IMR-90 (cell line): Measurements from ENCODE around the gene TMOD4. TPM values are rescaled to one million over a fixed set of nuclear protein-coding genes. Genes with fewer than 3 reads are reported as not detected.

Experiments used
- ATAC-seq: fragments of 200-7000 bp; cut with Tn5 transposase; 2 replicates; pipeline ENCODE4 v1.9.1; 2020; ENCODE audit warnings: low read depth, mild to moderate bottlenecking, moderate library complexity
- BruUV-seq: library from RNA; stranded (reverse); fragments of 400-500 nt; replicated peaks from 2 replicates; lab custom pipeline; 2021; lab: Mats Ljungman, UMichigan
- CTCF ChIA-PET: fragments of 300-600 bp; formaldehyde crosslinking; extraction: SDS; loops from one replicate; lab custom pipeline; 2021; ENCODE audit warnings: antibody characterized with exemption; lab: Yijun Ruan, JAX
- POLR2A ChIA-PET: fragments of 300-600 bp; sonication (Branson Sonifier 250); formaldehyde crosslinking; loops from one replicate; lab custom pipeline; 2022; ENCODE audit warnings: antibody characterized with exemption; ENCODE audit not compliant: unreplicated experiment; lab: Charles Lee
- DNase-seq: peaks from one replicate; pipeline ENCODE4 v3.0.0; 2013
- H2AFZ ChIP-seq: replicated peaks from 2 replicates; pipeline ENCODE3; 2013; ENCODE audit warnings: low read length, mild to moderate bottlenecking; ENCODE audit not compliant: poor library complexity
- H2AK5ac ChIP-seq: 2 replicates; pipeline ENCODE4 v1.6.1; 2013; ENCODE audit warnings: low read depth, low read length, inconsistent platforms
- H2AK9ac ChIP-seq: replicated peaks from 2 replicates; pipeline ENCODE3; 2013; ENCODE audit warnings: mild to moderate bottlenecking, low read depth, low read length, moderate library complexity; ENCODE audit not compliant: poor library complexity
- H2BK120ac ChIP-seq: 2 replicates; pipeline ENCODE4 v1.6.1; 2013; ENCODE audit warnings: low read depth, low read length, inconsistent platforms
- H2BK15ac ChIP-seq: 3 replicates; pipeline ENCODE4 v1.6.1; 2013; ENCODE audit warnings: low read depth, low read length, inconsistent platforms
- H2BK20ac ChIP-seq: 2 replicates; pipeline ENCODE4 v1.6.1; 2013; ENCODE audit warnings: low read depth, mild to moderate bottlenecking, inconsistent platforms, low read length, moderate library complexity
- H2BK5ac ChIP-seq: 2 replicates; pipeline ENCODE4 v1.6.1; 2013; ENCODE audit warnings: mild to moderate bottlenecking, low read depth, low read length, inconsistent platforms; ENCODE audit not compliant: poor library complexity, severe bottlenecking
- H3K14ac ChIP-seq: replicated peaks from 2 replicates; pipeline ENCODE4 v1.6.1; 2013; ENCODE audit warnings: low read depth, low read length, inconsistent platforms
- H3K18ac ChIP-seq: 2 replicates; pipeline ENCODE4 v1.6.1; 2013; ENCODE audit warnings: low read depth, low read length, control low read depth
- H3K23ac ChIP-seq: 2 replicates; pipeline ENCODE4 v1.6.1; 2013; ENCODE audit warnings: low read depth, low read length, inconsistent platforms
- H3K27ac ChIP-seq: 2 replicates; pipeline ENCODE4 v1.5.1; 2013; ENCODE audit warnings: mild to moderate bottlenecking, control low read depth, low read length; ENCODE audit not compliant: insufficient read depth
- H3K27me3 ChIP-seq: 2 replicates; pipeline ENCODE4 v1.6.1; 2013; ENCODE audit warnings: low read length; ENCODE audit not compliant: control insufficient read depth, insufficient read depth
- H3K36me3 ChIP-seq: 2 replicates; pipeline ENCODE4 v1.6.1; 2013; ENCODE audit warnings: low read length, mixed read lengths; ENCODE audit not compliant: control insufficient read depth, insufficient read depth
- H3K4ac ChIP-seq: 2 replicates; pipeline ENCODE4 v1.6.1; 2013; ENCODE audit warnings: low read depth, low read length, inconsistent platforms
- H3K4me1 ChIP-seq: 2 replicates; pipeline ENCODE4 v1.6.1; 2013; ENCODE audit warnings: low read length, mixed read lengths; ENCODE audit not compliant: control insufficient read depth, insufficient read depth
- H3K4me2 ChIP-seq: 2 replicates; pipeline ENCODE4 v1.6.1; 2013; ENCODE audit warnings: low read depth, mild to moderate bottlenecking, control low read depth, low read length, moderate library complexity
- H3K4me3 ChIP-seq: 2 replicates; pipeline ENCODE4 v1.5.1; 2013; ENCODE audit warnings: low read depth, mild to moderate bottlenecking, control low read depth, low read length, moderate library complexity; ENCODE audit not compliant: insufficient read depth
- H3K56ac ChIP-seq: 2 replicates; pipeline ENCODE4 v1.6.1; 2013; ENCODE audit warnings: low read length, inconsistent platforms; ENCODE audit not compliant: insufficient read depth; ENCODE audit errors: extremely low read depth
- H3K79me1 ChIP-seq, 2 experiments: 2 replicates each; pipeline ENCODE4 v1.6.1; 2013; ENCODE audit warnings: low read length in 2 of 2, inconsistent platforms in 1 of 2, low read depth in 1 of 2
- H3K9ac ChIP-seq: 2 replicates; pipeline ENCODE4 v1.6.1; 2013; ENCODE audit warnings: low read depth, low read length, control low read depth
- H3K9me1 ChIP-seq: 2 replicates; pipeline ENCODE4 v1.6.1; 2013; ENCODE audit warnings: low read length, inconsistent platforms; ENCODE audit not compliant: insufficient read depth
- H3K9me3 ChIP-seq: 2 replicates; pipeline ENCODE4 v1.6.1; 2013; ENCODE audit warnings: low read length; ENCODE audit not compliant: control insufficient read depth, insufficient read depth
- H4K20me1 ChIP-seq: 2 replicates; pipeline ENCODE4 v1.6.1; 2013; ENCODE audit warnings: low read length, inconsistent platforms; ENCODE audit not compliant: insufficient read depth
- H4K5ac ChIP-seq: 2 replicates; pipeline ENCODE4 v1.6.1; 2013; ENCODE audit warnings: mild to moderate bottlenecking, low read depth, low read length, control low read depth
- H4K8ac ChIP-seq, 2 experiments: 2 replicates each; pipeline ENCODE4 v1.6.1; 2013; ENCODE audit warnings: low read depth in 2 of 2, low read length in 2 of 2, control low read depth in 1 of 2, inconsistent platforms in 1 of 2
- H4K91ac ChIP-seq: 2 replicates; pipeline ENCODE4 v1.6.1; 2013; ENCODE audit warnings: low read depth, low read length, inconsistent platforms; ENCODE audit not compliant: insufficient read depth
- CEBPB ChIP-seq: IDR thresholded peaks from 2 replicates; pipeline ENCODE4 v1.6.1; 2012; ENCODE audit warnings: low read depth, low read length, improper control_type of control experiment
- CHD1 ChIP-seq: IDR thresholded peaks from 2 replicates; pipeline ENCODE4 v1.6.1; 2012; ENCODE audit warnings: low read depth, low read length, improper control_type of control experiment
- CTCF ChIP-seq: conservative IDR thresholded peaks from 2 replicates; pipeline ENCODE4 v1.5.1; 2012; ENCODE audit warnings: mild to moderate bottlenecking, low read depth, low read length, improper control_type of control experiment
- FOS ChIP-seq: fragments of 150-350 bp; IDR thresholded peaks from 2 replicates; pipeline ENCODE4 v1.6.1; 2016; ENCODE audit warnings: low read depth, low read length
- MAZ ChIP-seq: IDR thresholded peaks from 2 replicates; pipeline ENCODE4 v1.6.1; 2012; ENCODE audit warnings: low read depth, mild to moderate bottlenecking, low read length, improper control_type of control experiment, moderate library complexity, borderline replicate concordance
- MXI1 ChIP-seq: IDR thresholded peaks from 2 replicates; pipeline ENCODE4 v1.6.1; 2012; ENCODE audit warnings: low read depth, mild to moderate bottlenecking, low read length, moderate library complexity, borderline replicate concordance
- NFE2L2 ChIP-seq: fragments of 150-350 bp; IDR thresholded peaks from 2 replicates; pipeline ENCODE4 v1.6.1; 2016; ENCODE audit warnings: low read depth, mild to moderate bottlenecking, low read length
- POLR2A ChIP-seq: IDR thresholded peaks from 2 replicates; pipeline ENCODE4 v1.6.1; 2012; ENCODE audit warnings: mild to moderate bottlenecking, low read depth, low read length
- RCOR1 ChIP-seq: IDR thresholded peaks from 2 replicates; pipeline ENCODE4 v1.6.1; 2012; ENCODE audit warnings: mild to moderate bottlenecking, low read length, improper control_type of control experiment; ENCODE audit not compliant: insufficient replicate concordance
- USF2 ChIP-seq: fragments of 150-350 bp; IDR thresholded peaks from 2 replicates; pipeline ENCODE4 v1.6.1; 2017; ENCODE audit warnings: mild to moderate bottlenecking, antibody characterized with exemption, low read length, low read depth
- WGBS, 2 experiments: methylation state at CpG; one replicate each; pipeline versions ENCODE4 v1.1.5 to v1.1.7; 2013; ENCODE audit warnings: missing lambda C conversion rate in 2 of 2; ENCODE audit not compliant: insufficient read length in 1 of 2; ENCODE audit errors: extremely low coverage in 2 of 2; 5-methylcytosine and 5-hydroxymethylcytosine counted together
- dilution Hi-C: fragments of 300-500 bp; cut with HindIII; formaldehyde crosslinking; loops from one replicate; pipeline ENCODE4 v1.14.3; 2018; ENCODE audit warnings: low sequenced_read_pairs; ENCODE audit not compliant: unreplicated experiment
- in situ Hi-C: fragments of 300-500 bp; cut with MboI; formaldehyde crosslinking; loops from 3 replicates; pipeline ENCODE4 v1.14.3; 2019; ENCODE audit warnings: low sequenced_read_pairs, inconsistent platforms, mixed read lengths
- intact Hi-C: fragments of 100-400 bp; cut with micrococcal nuclease; formaldehyde crosslinking; loops from 2 replicates; pipeline ENCODE4 v1.10.0; 2022
- polyA plus RNA-seq, 3 experiments: library from polyadenylated mRNA; depleted of rRNA; stranded (reverse); fragments of >200 nt; gene quantifications; 2 replicates each; pipeline ENCODE4 v1.2.3, GENCODE V29; 2012; ENCODE audit warnings: low replicate concordance in 1 of 3
- total RNA-seq: library from RNA; depleted of rRNA; stranded (reverse); fragments of >200 nt; gene quantifications from 2 replicates; pipeline ENCODE4 v1.2.3, GENCODE V29; 2012

The TMOD4 gene
- total and polyA plus RNA-seq, 2 of the 4 experiments (the other 2 are of a cell fraction): 0.27 TPM; not detected in 1

- no peak overlapping the region for H2AFZ ChIP-seq
- H3K79me1 ChIP-seq: peaks cover 0 to 6% of the 10 kb centered on the region in 2 experiments; a peak in 1 of 4 replicates
- no peak overlapping the region for H3K14ac ChIP-seq
- H3K9me1 ChIP-seq: peaks cover 4% of the 10 kb centered on the region; the same call in 1 of the 2 replicates
- H2BK15ac ChIP-seq: no peak overlapping the region
- no peak overlapping the region for H4K91ac ChIP-seq
- H3K23ac ChIP-seq: no peak overlapping the region
- no CpG with 5 or more reads among the region's 5 CpGs for WGBS, 2 experiments
- peaks cover 5% of the 10 kb centered on the region for H3K4me1 ChIP-seq
- POLR2A ChIA-PET: no interaction called here
- no peak overlapping the region for H4K5ac ChIP-seq
- H4K8ac ChIP-seq: no peak overlapping the region
- H3K4me2 ChIP-seq: no peak overlapping the region
- CTCF ChIA-PET: no interaction called here
- no peaks in the 10 kb centered on the region for H3K9me3 ChIP-seq
- no TSS peak for BruUV-seq
- no peak overlapping the region for H2BK5ac ChIP-seq
- no peak for DNase-seq
- H3K27ac ChIP-seq: no peak overlapping the region
- H3K18ac ChIP-seq: no peak overlapping the region
- dilution Hi-C loops: no loop called here
- no peak overlapping the region for H3K4ac ChIP-seq
- H3K27me3 ChIP-seq: peaks cover 2% of the 10 kb centered on the region; the same call in 1 of the 2 replicates
- H2AK5ac ChIP-seq: no peak overlapping the region
- ATAC-seq: no peak
- TF ChIP-seq CEBPB (no peak), USF2 (no peak), RCOR1 (no peak), POLR2A (no peak), CHD1 (no peak), MAZ (no peak), FOS (no peak), NFE2L2 (no peak), MXI1 (no peak), CTCF (no peak)
- H3K4me3 ChIP-seq: no peak overlapping the region
- no peak overlapping the region for H2AK9ac ChIP-seq
- H3K9ac ChIP-seq: no peak overlapping the region
- peaks cover 4% of the 10 kb centered on the region; the same call in 1 of the 2 replicates for H3K36me3 ChIP-seq
- no peak overlapping the region for H3K56ac ChIP-seq
- intact Hi-C loops: no loop called here
- in situ Hi-C loops: no loop called here
- H2BK120ac ChIP-seq: no peak overlapping the region
- H2BK20ac ChIP-seq: no peak overlapping the region
- peaks cover 5% of the 10 kb centered on the region; the same call in 1 of the 2 replicates for H4K20me1 ChIP-seq
These were observed 33.2 kb downstream of the TMOD4 start for GRCh38 chr1:151142411-151143056.
